HG03045 (cell line): ENCODE results near the gene UGT1A7.

Experiments
- ATAC-seq: cut with Tn5 transposase; IDR thresholded peaks from one replicate; pipeline ENCODE4 v1.9.1; 2021; ENCODE audit warnings: mild to moderate bottlenecking, moderate library complexity; ENCODE audit not compliant: unreplicated experiment

The UGT1A7 gene

GRCh38 chr2:233794128-233794658, 112.5 kb downstream of the UGT1A7 start:
- no peak for ATAC-seq

GRCh38 chr2:233795735-233796171, 114.1 kb downstream of the UGT1A7 start:
- ATAC-seq = no peak

GRCh38 chr2:233796254-233796653, 114.6 kb downstream of the UGT1A7 start:
- ATAC-seq = no peak

- no peak for ATAC-seq
Measured at GRCh38 chr2:233798335-233799086, 116.8 kb downstream of the UGT1A7 start.

- ATAC-seq = no peak
Measured at GRCh38 chr2:233799087-233799665, 117.5 kb downstream of the UGT1A7 start.

- ATAC-seq = no peak
Measured at GRCh38 chr2:233799716-233800115, 118.0 kb downstream of the UGT1A7 start.

GRCh38 chr2:233800208-233800607, 118.5 kb downstream of the UGT1A7 start:
- no peak for ATAC-seq

GRCh38 chr2:233801357-233802131, 119.8 kb downstream of the UGT1A7 start:
- ATAC-seq = no peak

- ATAC-seq = no peak
Measured at GRCh38 chr2:233802132-233802815, 120.6 kb downstream of the UGT1A7 start.

- no peak for ATAC-seq
Measured at GRCh38 chr2:233803292-233803911, 121.7 kb downstream of the UGT1A7 start.

- ATAC-seq = no peak
Measured at GRCh38 chr2:233803994-233804393, 122.3 kb downstream of the UGT1A7 start.

- ATAC-seq = no peak
Measured at GRCh38 chr2:233807215-233807865, 125.6 kb downstream of the UGT1A7 start.

GRCh38 chr2:233807966-233808935, 126.5 kb downstream of the UGT1A7 start:
- no peak for ATAC-seq

GRCh38 chr2:233810385-233810784, 128.7 kb downstream of the UGT1A7 start:
- ATAC-seq = no peak

- ATAC-seq = no peak
Measured at GRCh38 chr2:233811087-233811486, 129.4 kb downstream of the UGT1A7 start.

GRCh38 chr2:233811732-233812131, 130.0 kb downstream of the UGT1A7 start:
- ATAC-seq = no peak

- ATAC-seq = no peak
Measured at GRCh38 chr2:233813236-233814055, 131.7 kb downstream of the UGT1A7 start.
